Esophagus squamous epithelium (tissue), 4 donors: ENCODE data around the gene ETFB.

ENCODE experiments used
- CTCF ChIP-seq, 6 experiments: fragments of 450-650 bp in 4 of 6; fragments of 200-600 bp in 2 of 6; sonication (generic) in 2 of 6; IDR thresholded peaks; one replicate each; pipeline ENCODE4 v1.5.1; 2016 to 2019; ENCODE audit warnings: antibody characterized with exemption in 6 of 6, mild to moderate bottlenecking in 4 of 6, moderate library complexity in 4 of 6
- POLR2A ChIP-seq, 4 donors: fragments of 450-650 bp; IDR thresholded peaks; one replicate each; pipeline ENCODE4 v1.6.1; 2017; ENCODE audit warnings: antibody characterized with exemption in 4 of 4, mild to moderate bottlenecking in 4 of 4, moderate library complexity in 3 of 4

GRCh38 chr19:51357952-51358351 is 8.2 kb downstream of the ETFB start:
- TF ChIP-seq CTCF (IDR thresholded peaks at IDR 0.05) (no peak), POLR2A (IDR thresholded peaks at IDR 0.05) (no peak)
